HFF-Myc (cell line): ENCODE data around the gene WWOX.

Experiments
- DNase-seq: peaks from one replicate; pipeline ENCODE4 v3.0.0-alpha.2; 2011; ENCODE audit warnings: low read depth; ENCODE audit errors: extremely low read depth
- H3K4me3 ChIP-seq: replicated peaks from 2 replicates; pipeline ENCODE4 v1.5.1; 2011; ENCODE audit warnings: low read depth, mild to moderate bottlenecking, control low read depth, low read length
- TF ChIP-seq, protein P1 (sequence below): IDR thresholded peaks from 2 replicates; pipeline ENCODE4 v1.5.1; 2012; ENCODE audit warnings: mild to moderate bottlenecking, low read depth, low read length, control low read depth; ENCODE audit errors: missing control alignments

WWOX gene

DNA sequence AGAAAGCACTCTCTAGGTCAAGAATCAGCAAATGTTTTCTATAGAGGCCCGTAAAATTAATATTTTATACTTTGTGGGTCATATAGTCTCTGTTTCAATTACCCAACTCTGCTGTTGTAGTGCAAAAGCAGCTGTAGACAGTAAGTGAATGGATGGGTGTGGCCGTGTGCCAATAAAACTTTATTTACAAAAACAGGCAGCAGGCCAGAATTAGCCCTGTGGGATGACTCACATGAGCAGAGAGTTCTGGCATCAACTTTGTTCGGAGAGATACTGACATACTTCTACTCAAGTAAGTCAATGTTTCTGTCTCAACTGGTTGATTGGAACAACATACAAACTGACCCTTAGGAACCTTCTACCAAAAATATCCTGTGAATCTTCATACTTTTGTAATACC, 884.9 kb downstream of the WWOX start:
- TF ChIP-seq, protein P1, sequence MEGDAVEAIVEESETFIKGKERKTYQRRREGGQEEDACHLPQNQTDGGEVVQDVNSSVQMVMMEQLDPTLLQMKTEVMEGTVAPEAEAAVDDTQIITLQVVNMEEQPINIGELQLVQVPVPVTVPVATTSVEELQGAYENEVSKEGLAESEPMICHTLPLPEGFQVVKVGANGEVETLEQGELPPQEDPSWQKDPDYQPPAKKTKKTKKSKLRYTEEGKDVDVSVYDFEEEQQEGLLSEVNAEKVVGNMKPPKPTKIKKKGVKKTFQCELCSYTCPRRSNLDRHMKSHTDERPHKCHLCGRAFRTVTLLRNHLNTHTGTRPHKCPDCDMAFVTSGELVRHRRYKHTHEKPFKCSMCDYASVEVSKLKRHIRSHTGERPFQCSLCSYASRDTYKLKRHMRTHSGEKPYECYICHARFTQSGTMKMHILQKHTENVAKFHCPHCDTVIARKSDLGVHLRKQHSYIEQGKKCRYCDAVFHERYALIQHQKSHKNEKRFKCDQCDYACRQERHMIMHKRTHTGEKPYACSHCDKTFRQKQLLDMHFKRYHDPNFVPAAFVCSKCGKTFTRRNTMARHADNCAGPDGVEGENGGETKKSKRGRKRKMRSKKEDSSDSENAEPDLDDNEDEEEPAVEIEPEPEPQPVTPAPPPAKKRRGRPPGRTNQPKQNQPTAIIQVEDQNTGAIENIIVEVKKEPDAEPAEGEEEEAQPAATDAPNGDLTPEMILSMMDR, result no peak
- no peak overlapping the region for H3K4me3 ChIP-seq
- DNase-seq, result no peak

DNA sequence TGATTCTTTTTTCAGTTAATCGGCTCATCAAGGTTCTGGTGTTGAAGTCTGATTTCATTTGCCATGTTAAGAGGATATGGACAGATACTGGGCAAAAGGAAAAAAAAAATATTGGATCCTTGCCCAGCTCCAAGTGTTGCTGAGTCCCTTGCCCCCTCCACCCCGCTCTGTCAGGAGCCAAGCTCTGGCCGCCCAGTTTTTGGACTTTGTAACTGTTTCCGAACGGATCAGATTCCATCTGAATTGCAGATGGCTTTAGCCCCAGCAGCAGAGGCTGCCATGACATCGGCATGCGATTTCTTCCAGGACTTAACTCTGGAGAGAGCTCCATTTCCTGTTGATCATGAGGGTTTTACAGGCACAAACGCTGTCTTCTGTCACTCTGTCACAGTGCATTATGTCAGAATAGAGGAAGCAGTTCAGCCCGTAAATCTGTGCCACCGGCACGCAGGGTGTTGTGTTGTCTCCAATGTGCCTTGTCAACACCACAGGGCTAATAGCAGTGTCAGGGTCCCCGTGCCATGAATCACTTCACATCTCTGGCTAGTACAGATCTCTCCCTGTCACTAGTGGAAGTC, 885.5 kb downstream of the WWOX start:
- no peak for DNase-seq
- no peak overlapping the region for H3K4me3 ChIP-seq
- TF ChIP-seq, protein P1, result no peak

DNA sequence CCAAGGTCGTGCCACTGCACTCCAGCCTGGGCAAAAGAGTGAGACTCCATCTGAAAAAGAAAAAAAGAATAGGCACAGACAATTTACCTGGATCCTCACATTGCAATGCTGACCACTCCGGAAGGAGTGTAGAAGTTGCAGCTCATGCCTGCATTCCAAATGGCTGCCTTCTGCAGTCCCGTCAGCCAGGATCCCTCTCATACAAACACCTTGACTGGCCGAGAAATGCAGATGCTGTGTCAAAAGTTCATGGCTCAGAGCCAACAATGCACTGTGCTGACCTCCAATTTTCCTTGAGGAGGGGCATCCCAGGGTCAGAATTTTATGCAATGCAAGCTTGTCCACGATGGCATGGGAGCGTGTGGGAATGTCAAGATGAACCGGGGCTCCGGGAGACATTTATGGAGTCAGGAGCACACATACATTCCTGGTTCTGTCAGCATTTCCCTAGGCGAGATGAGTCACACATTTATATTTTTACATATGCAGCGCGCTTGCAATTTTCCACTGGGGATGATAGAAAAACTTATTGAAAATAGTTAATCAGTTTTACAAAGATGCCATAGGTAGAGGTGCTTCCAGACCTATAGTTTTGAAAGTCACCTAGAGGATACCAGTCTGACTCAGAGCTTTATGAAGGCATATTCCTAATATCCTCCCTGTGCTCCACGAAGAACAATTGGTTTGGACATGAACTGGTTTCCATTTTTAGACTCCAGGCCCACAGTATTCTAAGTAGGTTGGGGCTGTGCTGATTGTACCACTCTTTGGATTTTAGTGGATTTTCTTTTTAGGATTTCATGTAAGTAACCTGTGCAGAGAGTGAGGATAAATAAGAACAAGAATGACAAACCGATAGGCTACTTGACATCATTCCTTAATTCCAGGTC, 886.5 kb downstream of the WWOX start:
- H3K4me3 ChIP-seq, result no peak overlapping the region
- TF ChIP-seq, protein P1, result no peak
- no peak for DNase-seq

DNA sequence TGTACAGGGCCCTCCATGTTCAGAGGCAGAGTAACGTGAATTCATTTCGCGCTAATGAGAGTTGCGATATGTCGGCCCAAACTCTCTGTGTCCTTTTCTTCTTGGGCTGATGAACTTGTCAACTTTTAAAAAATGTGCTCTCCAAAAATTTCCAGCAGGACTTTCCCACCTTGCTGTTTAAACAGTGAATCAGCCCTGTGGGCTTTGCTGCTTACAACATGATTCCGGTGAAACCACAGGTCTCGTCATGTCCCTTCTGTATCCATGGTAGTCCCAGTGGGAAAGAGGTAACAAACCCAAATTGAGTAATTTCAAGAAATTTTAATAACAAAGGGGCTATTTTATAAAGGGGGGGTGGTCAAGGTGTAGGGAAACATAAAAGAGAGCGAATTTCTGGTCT, 888.2 kb downstream of the WWOX start:
- no peak overlapping the region for H3K4me3 ChIP-seq
- TF ChIP-seq, protein P1, result no peak
- no peak for DNase-seq

DNA sequence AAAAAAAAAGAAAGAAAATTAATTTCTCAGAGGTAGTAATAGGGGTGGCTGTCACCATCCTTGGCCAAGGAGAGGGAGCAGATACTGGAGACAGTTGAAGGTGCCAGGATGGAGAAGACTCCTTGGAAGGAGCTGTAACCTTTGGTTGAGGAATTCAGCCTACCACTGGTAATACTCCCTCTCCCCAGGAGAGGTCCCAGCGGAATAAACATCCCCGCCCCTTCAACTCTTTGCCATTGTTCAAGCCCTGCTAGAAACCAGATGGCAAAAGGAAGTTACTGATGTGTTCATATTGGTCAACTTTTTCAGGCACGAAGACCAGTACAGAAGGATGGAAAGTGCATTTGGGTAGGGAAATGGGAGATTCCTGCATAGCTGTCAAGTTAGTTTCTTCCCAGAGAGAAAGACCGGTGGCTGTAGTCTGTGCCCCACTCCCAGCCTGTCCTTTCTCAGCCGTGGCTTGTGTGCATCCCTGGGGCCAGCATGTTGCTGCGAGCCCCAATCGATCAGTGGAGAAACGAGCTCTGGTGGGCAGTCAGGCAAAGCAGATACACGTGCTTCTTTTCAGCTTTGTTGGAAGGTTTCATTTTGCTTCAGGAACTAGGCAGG, 889.0 kb downstream of the WWOX start:
- TF ChIP-seq, protein P1, result no peak
- no peak overlapping the region for H3K4me3 ChIP-seq
- DNase-seq, result no peak

DNA sequence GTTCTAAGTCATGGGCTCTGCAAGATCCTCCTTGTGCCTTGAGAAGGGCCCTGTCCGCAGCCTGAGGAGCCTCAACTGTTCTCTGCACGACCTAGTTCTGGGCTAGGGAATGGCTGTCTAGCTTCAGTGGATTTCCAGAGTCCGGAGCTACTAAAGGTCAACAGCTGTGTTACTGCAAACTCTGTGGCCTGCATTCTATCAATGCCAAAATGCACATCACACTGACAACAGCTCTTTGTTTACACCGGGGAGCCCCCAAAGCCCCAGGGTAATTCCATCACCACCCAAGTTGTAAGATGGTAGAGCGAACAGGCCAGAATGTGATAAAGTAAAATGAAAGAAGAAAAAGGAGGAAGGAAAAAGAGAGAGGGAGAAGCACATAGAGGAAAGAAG, 890.9 kb downstream of the WWOX start:
- H3K4me3 ChIP-seq, result no peak overlapping the region
- TF ChIP-seq, protein P1, result no peak
- no peak for DNase-seq
